K562 (cell line): ENCODE data around the gene XAB2. TPM values are rescaled to one million over a fixed set of nuclear protein-coding genes. Genes with fewer than 3 reads are reported as not detected.

Experiments used
- ATAC-seq: fragments of 200-7000 bp; cut with Tn5 transposase; 3 replicates; pipeline ENCODE4 v1.9.1; 2020; ENCODE audit warnings: moderate library complexity
- BruUV-seq: library from RNA; stranded (reverse); fragments of 400-500 nt; replicated peaks from 2 replicates; lab custom pipeline; 2021; lab: Mats Ljungman, UMichigan
- CTCF ChIA-PET: fragments of 300-600 bp; formaldehyde crosslinking; extraction: SDS; loops from one replicate; lab custom pipeline; 2021; ENCODE audit warnings: low intra/inter-chr PET ratio; lab: Yijun Ruan, JAX
- POLR2A ChIA-PET: fragments of 300-600, 350-650 bp; sonication (Branson Sonifier 250); formaldehyde crosslinking; extraction: SDS; loops from one replicate; lab custom pipeline; 2021; ENCODE audit warnings: antibody characterized with exemption, inconsistent platforms; lab: Yijun Ruan, JAX
- DNase-seq, 4 experiments: peaks; one replicate each; pipeline versions ENCODE4 v3.0.0 to v3.0.0-alpha.2; 2011 to 2018; ENCODE audit warnings: low spot score in 3 of 4, mixed read lengths in 3 of 4; ENCODE audit errors: extremely low read depth in 1 of 4
- FAIRE-seq: peaks from 2 replicates; lab custom pipeline; 2011; peaks lifted over from hg19 to GRCh38; lab: Jason Lieb, UNC
- H2AFZ ChIP-seq: 2 replicates; pipeline ENCODE4 v1.6.0; 2011; ENCODE audit warnings: low read depth, low read length, control low read depth, inconsistent platforms
- H3K27ac ChIP-seq: fragments of 200-600 bp; 3 replicates; pipeline ENCODE4 v1.8.0; 2011; ENCODE audit warnings: low read depth, mild to moderate bottlenecking, control low read depth, inconsistent platforms, low read length, moderate library complexity, mixed read lengths; ENCODE audit errors: extremely low read depth
- H3K27me3 ChIP-seq, 2 experiments: fragments of 300-600 bp in 1 of 2; 2 replicates in 1 of 2; 3 replicates in 1 of 2; pipeline versions ENCODE4 v1.6.0 to v1.8.0; 2011; ENCODE audit warnings: inconsistent platforms in 2 of 2, low read length in 2 of 2, mild to moderate bottlenecking in 1 of 2, mixed read lengths in 1 of 2, moderate library complexity in 1 of 2; ENCODE audit not compliant: control insufficient read depth in 2 of 2, insufficient read depth in 2 of 2
- H3K36me3 ChIP-seq: fragments of 300-600 bp; 3 replicates; pipeline ENCODE4 v1.8.0; 2011; ENCODE audit warnings: mild to moderate bottlenecking, low read length, inconsistent platforms; ENCODE audit not compliant: control insufficient read depth, insufficient read depth
- H3K4me1 ChIP-seq, 2 experiments: fragments of 200-600 bp in 1 of 2; replicated peaks in 1 of 2; 2 replicates in 1 of 2; 3 replicates in 1 of 2; pipeline versions ENCODE4 v1.5.1 to v1.8.0; 2011; ENCODE audit warnings: inconsistent platforms in 2 of 2, low read length in 2 of 2, mild to moderate bottlenecking in 1 of 2, mixed read lengths in 1 of 2, moderate library complexity in 1 of 2; ENCODE audit not compliant: control insufficient read depth in 2 of 2, insufficient read depth in 2 of 2
- H3K4me2 ChIP-seq: 2 replicates; pipeline ENCODE4 v1.6.1; 2011; ENCODE audit warnings: low read length, control low read depth, inconsistent platforms, mixed read lengths; ENCODE audit not compliant: insufficient read depth
- H3K4me3 ChIP-seq: fragments of 200-600 bp; sonication (generic), shearing (Covaris generic); 2 replicates; pipeline ENCODE4 v1.5.1; 2016; ENCODE audit warnings: control low read depth, inconsistent platforms
- H3K79me2 ChIP-seq: fragments of 200-600 bp; 3 replicates; pipeline ENCODE4 v1.8.0; 2011; ENCODE audit warnings: low read length, inconsistent platforms; ENCODE audit not compliant: control insufficient read depth, insufficient read depth
- H3K9ac ChIP-seq, 2 experiments: 2 replicates each; pipeline versions ENCODE4 v1.6.0 to v1.6.1; 2011; ENCODE audit warnings: low read depth in 2 of 2, low read length in 2 of 2, control low read depth in 1 of 2, inconsistent platforms in 1 of 2, mild to moderate bottlenecking in 1 of 2, mixed read lengths in 1 of 2; ENCODE audit not compliant: insufficient read depth in 1 of 2
- H3K9me1 ChIP-seq: one replicate; pipeline ENCODE4 v1.6.0; 2011; ENCODE audit warnings: inconsistent platforms, mild to moderate bottlenecking, low read length, moderate library complexity; ENCODE audit not compliant: control insufficient read depth, insufficient read depth
- H3K9me3 ChIP-seq: replicated peaks from 2 replicates; pipeline ENCODE4 v1.5.1; 2011; ENCODE audit warnings: low read depth, low read length, inconsistent platforms; ENCODE audit not compliant: control insufficient read depth, insufficient read depth
- H4K20me1 ChIP-seq: replicated peaks from 2 replicates; pipeline ENCODE4 v1.6.1; 2011; ENCODE audit warnings: low read length, inconsistent platforms, mixed read lengths; ENCODE audit not compliant: control insufficient read depth, insufficient read depth
- MCM5 ChIP-seq: fragments of 450-650 bp; IDR thresholded peaks from 2 replicates; pipeline ENCODE4 v1.6.1; 2016; ENCODE audit warnings: low read depth
- ZBTB7A ChIP-seq: IDR thresholded peaks from 2 replicates; pipeline ENCODE4 v1.6.1; 2011; ENCODE audit warnings: low read depth, mild to moderate bottlenecking, low read length, moderate library complexity, borderline replicate concordance; ENCODE audit not compliant: control insufficient read depth
- WGBS: fragments of 100-300 bp; shearing (Covaris generic); methylation state at CpG from one replicate; pipeline ENCODE4 v1.1.6; 2016; ENCODE audit warnings: low coverage, mixed read lengths; ENCODE audit not compliant: insufficient coverage; ENCODE audit errors: missing lambda C conversion rate; 5-methylcytosine and 5-hydroxymethylcytosine counted together
- in situ Hi-C: fragments of 300-500 bp; cut with MboI; formaldehyde crosslinking; loops from 4 replicates; pipeline ENCODE4 v1.15.0; 2018; ENCODE audit warnings: inconsistent platforms, mixed read lengths
- intact Hi-C: fragments of 100-400 bp; cut with micrococcal nuclease; formaldehyde crosslinking; loops from 2 replicates; pipeline ENCODE4 v1.14.2; 2022
- polyA plus RNA-seq, 8 experiments: library from polyadenylated mRNA; depleted of rRNA in 4 of 8; stranded (reverse) in 5 of 8; unstranded in 3 of 8; fragments of >200 nt; fragmentation: Nextera tagmentation in 2 of 8; fragmentation: Illumina TruSeq in 1 of 8; extraction: Ambion mirVana in 2 of 8; extraction: Trizol in 1 of 8; gene quantifications; 2 replicates each; pipeline versions ENCODE4 v1.2.1 to v1.2.3, GENCODE V29; 2011 to 2014; ENCODE audit warnings: inconsistent platforms in 1 of 8, missing spikeins in 1 of 8
- total RNA-seq, 7 experiments: library from RNA; depleted of rRNA in 6 of 7; stranded (reverse); fragments of >200 nt in 6 of 7; fragmentation: Illumina TruSeq in 2 of 7; extraction: Trizol in 2 of 7; gene quantifications; 2 replicates each; pipeline versions ENCODE4 v1.2.1 to v1.2.3, GENCODE V29; 2011 to 2021; ENCODE audit warnings: low replicate concordance in 1 of 7
- TF ChIP-seq, protein P1 (sequence below): fragments of 450-650 bp; conservative IDR thresholded peaks from 2 replicates; pipeline ENCODE4 v1.6.1; 2016; ENCODE audit warnings: missing genetic modification characterization, low read depth, mild to moderate bottlenecking, missing compliant biosample characterization, moderate library complexity

The XAB2 gene
- total and polyA plus RNA-seq, 9 of the 15 experiments (the other 6 are each of a cell fraction or from before 2014, with no cell fraction given), result 0.21 to 58.3 (median 20.0) TPM

DNA sequence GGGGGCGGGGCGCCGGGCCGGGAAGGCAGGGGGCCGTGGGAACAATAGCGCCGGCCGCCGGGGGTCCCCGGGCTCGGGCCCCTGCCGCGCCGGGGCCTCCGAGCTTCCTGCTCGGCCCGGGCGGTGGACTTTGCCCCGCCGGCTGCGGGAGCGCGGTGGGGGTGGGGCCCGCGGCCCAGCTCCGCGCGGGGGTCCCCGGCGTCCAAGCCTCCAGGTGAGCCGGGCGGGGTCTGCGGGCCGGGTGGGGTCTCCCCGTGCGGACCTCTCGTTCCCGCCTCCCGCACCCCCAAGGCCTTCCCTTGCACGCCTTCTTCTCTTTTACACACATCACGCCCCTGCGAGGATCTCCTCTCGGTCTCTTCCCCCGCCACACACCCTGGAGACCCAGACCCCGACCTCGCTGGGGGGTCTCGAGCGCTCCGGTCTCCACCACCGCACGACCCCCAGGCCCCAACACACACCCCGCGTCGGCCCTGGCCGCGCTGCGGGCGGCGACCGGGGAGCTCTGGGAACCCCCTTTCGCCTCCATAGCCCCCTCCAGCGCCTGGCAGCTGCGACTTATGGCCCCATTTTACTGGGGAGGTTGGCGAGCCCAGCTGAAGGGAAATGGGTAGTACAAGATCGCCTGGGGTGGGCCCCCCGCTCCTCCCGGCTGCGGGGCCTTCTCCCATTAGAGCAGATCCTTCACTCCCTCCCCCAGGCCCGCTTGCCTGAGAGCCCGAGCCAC, 33.0 kb downstream of the XAB2 start:
- 26% methylated on average over 11 of the region's 70 CpGs for WGBS
- no peak for ATAC-seq
- H3K36me3 ChIP-seq, result no peaks in the 10 kb centered on the region

More for the DNA sequence above, 33.0 kb downstream of the XAB2 start:
- no peak overlapping the region for H3K27ac ChIP-seq
- BruUV-seq, result no TSS peak
- no peak overlapping the region for H3K9ac ChIP-seq
- H3K4me3 ChIP-seq, result no peak overlapping the region
- ChIA-PET CTCF (no interaction called here), POLR2A (interaction anchor here (1.4 kb wide), 1 partner anchor 16 kb away, joined by 3 read pairs; no protein-coding TSS in a partner anchor)
- DNase-seq (no peak), FAIRE-seq (no peak)
- H4K20me1 ChIP-seq, result 0 out of 2 replicates have a peak, but pooled peaks cover 5% of the 10 kb centered on the region
- in situ Hi-C loops (no loop called here), intact Hi-C loops (no loop called here)
- H3K9me1 ChIP-seq, result no peaks in the 10 kb centered on the region
- peaks cover 0 to 14% of the 10 kb centered on the region in 2 experiments; a peak in 2 of 5 replicates for H3K4me1 ChIP-seq
- no peak overlapping the region for H2AFZ ChIP-seq
- peaks cover 21 to 42% of the 10 kb centered on the region in 2 experiments; a peak in 4 of 5 replicates for H3K27me3 ChIP-seq
- H3K4me2 ChIP-seq, result no peak overlapping the region
- TF ChIP-seq ZBTB7A (peak; percentile 28; the same call in 1 of the 2 replicates), MCM5 (no peak)
- TF ChIP-seq, protein P1, sequence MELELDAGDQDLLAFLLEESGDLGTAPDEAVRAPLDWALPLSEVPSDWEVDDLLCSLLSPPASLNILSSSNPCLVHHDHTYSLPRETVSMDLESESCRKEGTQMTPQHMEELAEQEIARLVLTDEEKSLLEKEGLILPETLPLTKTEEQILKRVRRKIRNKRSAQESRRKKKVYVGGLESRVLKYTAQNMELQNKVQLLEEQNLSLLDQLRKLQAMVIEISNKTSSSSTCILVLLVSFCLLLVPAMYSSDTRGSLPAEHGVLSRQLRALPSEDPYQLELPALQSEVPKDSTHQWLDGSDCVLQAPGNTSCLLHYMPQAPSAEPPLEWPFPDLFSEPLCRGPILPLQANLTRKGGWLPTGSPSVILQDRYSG, result no peak
- H3K9me3 ChIP-seq, result 0 out of 2 replicates have a peak, but pooled peaks cover 1% of the 10 kb centered on the region
- H3K79me2 ChIP-seq, result no peaks in the 10 kb centered on the region
